SK-N-SH (cell line): ENCODE data around the gene HTT. TPM values are rescaled to one million over a fixed set of nuclear protein-coding genes. Genes with fewer than 3 reads are reported as not detected.

Experiments used
- CTCF ChIA-PET: fragments of 300-600, 350-600 bp; formaldehyde crosslinking; extraction: SDS; loops from one replicate; lab custom pipeline; 2021; lab: Yijun Ruan, JAX
- POLR2A ChIA-PET: fragments of 350-600 bp; sonication (Branson Sonifier 250); formaldehyde crosslinking; extraction: SDS; loops from one replicate; lab custom pipeline; 2020; ENCODE audit warnings: antibody characterized with exemption, inconsistent platforms; lab: Yijun Ruan, JAX
- DNase-seq: peaks from one replicate; pipeline ENCODE4 v3.0.0; 2012
- H2AFZ ChIP-seq: fragments of 200-600 bp; sonication (generic); 2 replicates; pipeline ENCODE4 v1.8.1; 2016; ENCODE audit warnings: antibody characterized with exemption, mild to moderate bottlenecking, low read depth
- H3F3A ChIP-seq: fragments of 200-600 bp; sonication (generic); replicated peaks from 2 replicates; pipeline ENCODE3; 2016; ENCODE audit warnings: antibody characterized with exemption, mild to moderate bottlenecking; ENCODE audit not compliant: insufficient read depth
- H3K27ac ChIP-seq, 2 experiments: fragments of 200-500 bp in 1 of 2; fragments of 200-600 bp in 1 of 2; sonication (Bioruptor generic) in 1 of 2; sonication (generic), shearing (Covaris generic) in 1 of 2; 2 replicates each; pipeline versions ENCODE4 v1.5.1 to v1.6.1; 2014 to 2016; ENCODE audit warnings: low read depth in 2 of 2, inconsistent platforms in 1 of 2, low read length in 1 of 2, mild to moderate bottlenecking in 1 of 2, mixed read lengths in 1 of 2
- H3K27me3 ChIP-seq: fragments of 200-600 bp; sonication (generic), shearing (Covaris generic); 2 replicates; pipeline ENCODE4 v1.6.1; 2016; ENCODE audit warnings: mixed run types; ENCODE audit not compliant: insufficient read depth
- H3K36me3 ChIP-seq, 2 experiments: fragments of 200-500 bp in 1 of 2; fragments of 200-600 bp in 1 of 2; sonication (Bioruptor generic) in 1 of 2; sonication (generic) in 1 of 2; replicated peaks in 1 of 2; 2 replicates each; pipeline versions ENCODE3 to v1.5.1; 2014 to 2016; ENCODE audit warnings: low read length in 1 of 2, mild to moderate bottlenecking in 1 of 2; ENCODE audit not compliant: insufficient read depth in 2 of 2, control insufficient read depth in 1 of 2
- H3K4me1 ChIP-seq, 2 experiments: fragments of 200-500 bp in 1 of 2; fragments of 200-600 bp in 1 of 2; sonication (Bioruptor generic) in 1 of 2; sonication (generic), shearing (Covaris generic) in 1 of 2; 2 replicates each; pipeline versions ENCODE4 v1.5.1 to v1.6.1; 2014 to 2016; ENCODE audit warnings: low read depth in 1 of 2, low read length in 1 of 2, mixed run types in 1 of 2; ENCODE audit not compliant: insufficient read depth in 2 of 2, control insufficient read depth in 1 of 2
- H3K4me2 ChIP-seq: fragments of 200-600 bp; sonication (generic), shearing (Covaris generic); 2 replicates; pipeline ENCODE4 v1.6.1; 2017; ENCODE audit warnings: mixed run types
- H3K4me3 ChIP-seq, 2 experiments: fragments of 200-500 bp in 1 of 2; fragments of 200-600 bp in 1 of 2; sonication (Bioruptor generic) in 1 of 2; sonication (generic), shearing (Covaris generic) in 1 of 2; 2 replicates each; pipeline versions ENCODE4 v1.5.1 to v1.8.1; 2014 to 2016; ENCODE audit warnings: low read depth in 2 of 2, inconsistent platforms in 1 of 2, low read length in 1 of 2, mild to moderate bottlenecking in 1 of 2, mixed read lengths in 1 of 2, moderate library complexity in 1 of 2
- H3K79me2 ChIP-seq: fragments of 200-600 bp; sonication (generic); 2 replicates; pipeline ENCODE4 v1.8.1; 2017; ENCODE audit warnings: mild to moderate bottlenecking; ENCODE audit not compliant: insufficient read depth
- H3K9ac ChIP-seq: fragments of 200-600 bp; sonication (generic); 2 replicates; pipeline ENCODE4 v1.6.1; 2017; ENCODE audit warnings: mixed run types
- H3K9me2 ChIP-seq: fragments of 200-600 bp; sonication (generic); 2 replicates; pipeline ENCODE4 v1.6.1; 2017; ENCODE audit warnings: mixed run types
- H3K9me3 ChIP-seq: fragments of 200-600 bp; sonication (generic); 2 replicates; pipeline ENCODE4 v1.6.1; 2017; ENCODE audit warnings: mixed run types, mild to moderate bottlenecking, moderate library complexity
- H4K20me1 ChIP-seq: fragments of 200-600 bp; sonication (generic); 2 replicates; pipeline ENCODE4 v1.6.1; 2017; ENCODE audit warnings: mild to moderate bottlenecking, mixed run types; ENCODE audit not compliant: insufficient read depth
- CHD2 ChIP-seq: fragments of 150-350 bp; IDR thresholded peaks from 2 replicates; pipeline ENCODE4 v1.6.1; 2018; ENCODE audit warnings: low read length; ENCODE audit not compliant: partially characterized antibody
- CTCF ChIP-seq: fragments of 200-600 bp; sonication (generic); IDR thresholded peaks from 2 replicates; pipeline ENCODE4 v1.6.1; 2017; ENCODE audit warnings: antibody characterized with exemption, mild to moderate bottlenecking, moderate library complexity
- ELF1 ChIP-seq: IDR thresholded peaks from 2 replicates; pipeline ENCODE4 v1.4.0; 2012
- EP300 ChIP-seq, 2 experiments: IDR thresholded peaks; 2 replicates each; pipeline versions ENCODE4 v1.4.0 to v1.6.1; 2012; ENCODE audit warnings: borderline replicate concordance in 1 of 2, low read depth in 1 of 2, low read length in 1 of 2
- EZH2phosphoT487 ChIP-seq: fragments of 200-600 bp; sonication (generic); IDR thresholded peaks from 2 replicates; pipeline ENCODE4 v1.6.1; 2017; ENCODE audit warnings: low read depth, mixed run types, mild to moderate bottlenecking, antibody characterized with exemption, moderate library complexity, borderline replicate concordance
- FOSL2 ChIP-seq: IDR thresholded peaks from 2 replicates; pipeline ENCODE4 v1.4.0; 2012; ENCODE audit warnings: low read depth, mild to moderate bottlenecking, moderate library complexity, borderline replicate concordance
- FOXJ3 ChIP-seq: sonication (generic); formaldehyde crosslinking; IDR thresholded peaks from 2 replicates; pipeline ENCODE4 v1.5.1; 2020; ENCODE audit warnings: mild to moderate bottlenecking, missing genetic modification reagents
- GABPA ChIP-seq: IDR thresholded peaks from 2 replicates; pipeline ENCODE4 v1.4.0; 2012; ENCODE audit warnings: low read depth, mild to moderate bottlenecking
- GATA2 ChIP-seq: sonication (generic); formaldehyde crosslinking; IDR thresholded peaks from 2 replicates; pipeline ENCODE4 v1.5.0; 2020; ENCODE audit warnings: mild to moderate bottlenecking, missing genetic modification reagents
- JUND ChIP-seq: IDR thresholded peaks from 2 replicates; pipeline ENCODE4 v1.4.0; 2012
- MAX ChIP-seq: IDR thresholded peaks from 2 replicates; pipeline ENCODE4 v1.4.0; 2012; ENCODE audit warnings: low read depth
- MXI1 ChIP-seq: IDR thresholded peaks from 2 replicates; pipeline ENCODE4 v1.6.1; 2012; ENCODE audit warnings: mild to moderate bottlenecking, low read depth, low read length, improper control_type of control experiment
- NRF1 ChIP-seq: IDR thresholded peaks from 2 replicates; pipeline ENCODE4 v1.6.1; 2012; ENCODE audit warnings: low read depth, mild to moderate bottlenecking, low read length
- POLR2AphosphoS5 ChIP-seq: IDR thresholded peaks from 2 replicates; pipeline ENCODE4 v1.6.1; 2012; ENCODE audit warnings: low read depth, low read length
- RAD21 ChIP-seq: IDR thresholded peaks from 2 replicates; pipeline ENCODE4 v1.6.1; 2012; ENCODE audit warnings: mild to moderate bottlenecking, low read length
- RCOR1 ChIP-seq: fragments of 150-350 bp; IDR thresholded peaks from 2 replicates; pipeline ENCODE4 v1.6.1; 2017; ENCODE audit warnings: antibody characterized with exemption, low read length
- RXRA ChIP-seq: IDR thresholded peaks from 2 replicates; pipeline ENCODE4 v1.4.0; 2012; ENCODE audit warnings: low read depth, mild to moderate bottlenecking, borderline replicate concordance
- SIN3A ChIP-seq: IDR thresholded peaks from 2 replicates; pipeline ENCODE4 v1.6.1; 2012; ENCODE audit warnings: low read depth, mild to moderate bottlenecking, low read length, moderate library complexity, borderline replicate concordance
- SMC3 ChIP-seq: IDR thresholded peaks from 2 replicates; pipeline ENCODE4 v1.6.1; 2012; ENCODE audit warnings: low read depth, low read length, improper control_type of control experiment
- USF2 ChIP-seq: fragments of 150-350 bp; IDR thresholded peaks from 2 replicates; pipeline ENCODE4 v1.6.1; 2017; ENCODE audit warnings: antibody characterized with exemption, low read length, low read depth, borderline replicate concordance
- YY1 ChIP-seq: IDR thresholded peaks from 2 replicates; pipeline ENCODE4 v1.4.0; 2012; ENCODE audit warnings: low read depth, mild to moderate bottlenecking
- WGBS: methylation state at CpG from one replicate; pipeline ENCODE4 v1.1.6; 2017; ENCODE audit warnings: low lambda C conversion rate; 5-methylcytosine and 5-hydroxymethylcytosine counted together
- polyA plus RNA-seq, 3 experiments: library from polyadenylated mRNA; depleted of rRNA; stranded (reverse); fragments of >200 nt; gene quantifications; 2 replicates each; pipeline ENCODE4 v1.2.3, GENCODE V29; 2012

HTT gene
- polyA plus RNA-seq, 1 of the 3 experiments (the other 2 are of a cell fraction): 11.3 TPM

- TF ChIP-seq USF2 (no peak), YY1 (no peak), CHD2 (no peak), GABPA (no peak), JUND (no peak), MXI1 (no peak)
Observed at GRCh38 chr4:3287972-3288570, 213.6 kb downstream of the HTT start (continued).

GRCh38 chr4:3288571-3289094 is 214.2 kb downstream of the HTT start:
- CTCF ChIA-PET: interaction anchor here (1.0 to 1.2 kb wide), 2 partner anchors 47 to 95 kb away, joined by 3 to 4 read pairs; no protein-coding TSS in a partner anchor
- H3K27me3 ChIP-seq: no peaks in the 10 kb centered on the region
- TF ChIP-seq SMC3 (no peak), MAX (no peak), USF2 (no peak), POLR2AphosphoS5 (no peak), ELF1 (no peak), CTCF (no peak), RAD21 (no peak), RXRA (no peak), GATA2 (CRISPR knock-in tag) (no peak), FOSL2 (no peak), JUND (no peak), EP300 (IDR thresholded peaks at IDR 0.05; ENCODE audit: borderline replicate concordance in 1 of 2, low read depth in 1 of 2, low read length in 1 of 2) (no peak), FOXJ3 (CRISPR knock-in tag) (no peak), NRF1 (no peak), EZH2phosphoT487 (no peak), SIN3A (no peak), RCOR1 (no peak)
- TF ChIP-seq, all 33 proteins: peak for 0
- Histone ChIP-seq H2AFZ (no peak overlapping the region), H3F3A (no peaks in the 10 kb centered on the region), H3K9ac (no peak overlapping the region), H3K27ac (no peak overlapping the region), H4K20me1 (no peaks in the 10 kb centered on the region), H3K4me3 (no peak overlapping the region), H3K9me2 (no peaks in the 10 kb centered on the region), H3K9me3 (no peaks in the 10 kb centered on the region), H3K4me2 (no peak overlapping the region), H3K36me3 (no peaks in the 10 kb centered on the region), H3K4me1 (peaks cover 7 to 9% of the 10 kb centered on the region in 2 experiments; a peak in 2 of 4 replicates), H3K79me2 (peaks cover 4% of the 10 kb centered on the region)
- DNase-seq: no peak
- POLR2A ChIA-PET: no interaction called here
- 86% methylated on average over 6 of the region's 11 CpGs for WGBS
